ENCODE results near the gene CAV1.

DNA sequence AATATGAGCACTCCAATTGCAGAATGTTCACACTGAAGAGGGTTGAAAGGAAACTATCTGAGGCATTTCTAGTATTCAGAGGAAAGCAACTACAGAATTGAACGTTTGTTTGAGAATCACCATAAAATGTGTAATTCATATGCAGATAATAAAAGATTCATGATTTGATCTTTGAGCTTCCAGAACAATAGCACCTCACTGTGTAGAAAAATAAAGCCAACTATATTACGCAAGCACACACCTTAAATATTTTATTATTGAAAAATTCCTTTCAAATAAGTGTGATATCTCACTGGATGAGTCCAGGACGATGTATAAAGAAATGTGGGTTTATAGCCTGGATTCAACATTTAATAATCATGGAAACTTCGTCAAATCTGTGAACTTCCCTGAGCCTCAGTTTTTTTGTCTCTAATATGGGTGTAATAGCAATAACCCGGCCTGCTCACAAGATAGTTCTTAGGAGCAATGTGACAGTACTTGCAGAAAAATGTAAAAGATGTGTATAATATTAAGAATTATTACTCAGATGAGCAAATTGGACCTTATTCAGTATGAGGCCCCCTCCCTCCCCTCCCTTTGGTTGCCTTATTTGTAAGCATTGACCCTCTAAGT is 36.8 kb upstream of the CAV1 start:
- TF ChIP-seq, protein P1, sequence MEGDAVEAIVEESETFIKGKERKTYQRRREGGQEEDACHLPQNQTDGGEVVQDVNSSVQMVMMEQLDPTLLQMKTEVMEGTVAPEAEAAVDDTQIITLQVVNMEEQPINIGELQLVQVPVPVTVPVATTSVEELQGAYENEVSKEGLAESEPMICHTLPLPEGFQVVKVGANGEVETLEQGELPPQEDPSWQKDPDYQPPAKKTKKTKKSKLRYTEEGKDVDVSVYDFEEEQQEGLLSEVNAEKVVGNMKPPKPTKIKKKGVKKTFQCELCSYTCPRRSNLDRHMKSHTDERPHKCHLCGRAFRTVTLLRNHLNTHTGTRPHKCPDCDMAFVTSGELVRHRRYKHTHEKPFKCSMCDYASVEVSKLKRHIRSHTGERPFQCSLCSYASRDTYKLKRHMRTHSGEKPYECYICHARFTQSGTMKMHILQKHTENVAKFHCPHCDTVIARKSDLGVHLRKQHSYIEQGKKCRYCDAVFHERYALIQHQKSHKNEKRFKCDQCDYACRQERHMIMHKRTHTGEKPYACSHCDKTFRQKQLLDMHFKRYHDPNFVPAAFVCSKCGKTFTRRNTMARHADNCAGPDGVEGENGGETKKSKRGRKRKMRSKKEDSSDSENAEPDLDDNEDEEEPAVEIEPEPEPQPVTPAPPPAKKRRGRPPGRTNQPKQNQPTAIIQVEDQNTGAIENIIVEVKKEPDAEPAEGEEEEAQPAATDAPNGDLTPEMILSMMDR (conservative IDR thresholded peaks at IDR 0.05; ENCODE audit: low read length) = no peak
- TF ChIP-seq EZH2phosphoT487 (IDR thresholded peaks at IDR 0.05; ENCODE audit: borderline replicate concordance) = no peak
